Testis (tissue), 3 donors: ENCODE data around the gene ACTL8. TPM values are rescaled to one million over a fixed set of nuclear protein-coding genes. Genes with fewer than 3 reads are reported as not detected.

ENCODE experiments used
- DNase-seq: peaks from one replicate; pipeline ENCODE4 v3.0.0-alpha.2; 2019
- H3K27ac ChIP-seq, 2 donors: fragments of 200-600 bp; sonication (generic); one replicate each; pipeline ENCODE4 v1.5.1; 2019
- H3K27me3 ChIP-seq: fragments of 200-600 bp; sonication (generic); one replicate; pipeline ENCODE4 v1.5.1; 2019
- H3K36me3 ChIP-seq: fragments of 200-600 bp; sonication (generic); one replicate; pipeline ENCODE4 v1.5.1; 2017; ENCODE audit warnings: low read depth; ENCODE audit errors: missing control alignments
- H3K4me1 ChIP-seq: fragments of 200-600 bp; sonication (generic); one replicate; pipeline ENCODE4 v1.5.1; 2019
- H3K4me3 ChIP-seq, 2 donors: fragments of 200-600 bp; sonication (generic); one replicate each; pipeline ENCODE4 v1.5.1; 2017 to 2019
- H3K9me3 ChIP-seq: fragments of 200-600 bp; sonication (generic); one replicate; pipeline ENCODE4 v1.5.1; 2017
- CTCF ChIP-seq, 3 experiments: fragments of 450-650 bp in 2 of 3; fragments of 200-600 bp in 1 of 3; sonication (generic) in 1 of 3; IDR thresholded peaks; one replicate each; pipeline ENCODE4 v1.5.1; 2016 to 2019; ENCODE audit warnings: antibody characterized with exemption in 3 of 3, mild to moderate bottlenecking in 2 of 3, moderate library complexity in 1 of 3
- POLR2A ChIP-seq: fragments of 450-650 bp; IDR thresholded peaks from one replicate; pipeline ENCODE4 v1.6.1; 2017; ENCODE audit warnings: antibody characterized with exemption, mild to moderate bottlenecking, moderate library complexity
- WGBS, 2 donors: methylation state at CpG; one replicate each; pipeline ENCODE4 v1.1.5; 2018; 5-methylcytosine and 5-hydroxymethylcytosine counted together
- intact Hi-C: fragments of 100-400 bp; cut with DNase I; formaldehyde crosslinking; loops from one replicate; pipeline ENCODE4 v1.15.1; 2023; ENCODE audit warnings: low total_unique reads
- polyA plus RNA-seq: library from polyadenylated mRNA; stranded (reverse); fragments of 350-450 nt; fragmentation: Illumina TruSeq; extraction: RNeasy Lipid Tissue Mini Kit (QIAGEN cat#74804); gene quantifications from one replicate; pipeline ENCODE4 v1.2.3, GENCODE V29; 2014; ENCODE audit warnings: low read depth, low replicate concordance; ENCODE audit not compliant: insufficient read depth
- total RNA-seq, 2 donors: library from RNA; depleted of rRNA; stranded (reverse); fragments of >200 nt; gene quantifications; one replicate each; pipeline ENCODE4 v1.2.3, GENCODE V29; 2016

ACTL8 gene
- total and polyA plus RNA-seq, 3 donors from 2014 or later = 10.9 to 12.8 (median 12.6) TPM

- Histone ChIP-seq H3K27ac (no peak overlapping the region), H3K4me3 (no peak overlapping the region), H3K36me3 (no peaks in the 10 kb centered on the region), H3K9me3 (no peaks in the 10 kb centered on the region), H3K4me1 (peaks cover 4% of the 10 kb centered on the region), H3K27me3 (no peaks in the 10 kb centered on the region)
- intact Hi-C loops = no loop called here
- TF ChIP-seq POLR2A = no peak
- no peak for TF ChIP-seq CTCF (IDR thresholded peaks at IDR 0.05)
- 87 to 91% methylated on average over 8 of the region's 8 CpGs for WGBS, 2 donors
- DNase-seq = no peak
These were observed 65.1 kb downstream of the ACTL8 start for GRCh38 chr1:17820198-17820597.

GRCh38 chr1:17822741-17823426 lies 67.8 kb downstream of the ACTL8 start:
- TF ChIP-seq POLR2A = no peak
- no peak for TF ChIP-seq CTCF (IDR thresholded peaks at IDR 0.05)
- no peak overlapping the region for H3K27ac ChIP-seq
- no peaks in the 10 kb centered on the region for H3K36me3 ChIP-seq
- no peak for DNase-seq
- no peak overlapping the region for H3K4me3 ChIP-seq
- intact Hi-C loops = no loop called here
- 92 to 94% methylated on average over 22 of the region's 22 CpGs for WGBS, 2 donors
- H3K9me3 ChIP-seq = no peaks in the 10 kb centered on the region
- H3K27me3 ChIP-seq = no peaks in the 10 kb centered on the region
- H3K4me1 ChIP-seq = peaks cover 7% of the 10 kb centered on the region

DNA sequence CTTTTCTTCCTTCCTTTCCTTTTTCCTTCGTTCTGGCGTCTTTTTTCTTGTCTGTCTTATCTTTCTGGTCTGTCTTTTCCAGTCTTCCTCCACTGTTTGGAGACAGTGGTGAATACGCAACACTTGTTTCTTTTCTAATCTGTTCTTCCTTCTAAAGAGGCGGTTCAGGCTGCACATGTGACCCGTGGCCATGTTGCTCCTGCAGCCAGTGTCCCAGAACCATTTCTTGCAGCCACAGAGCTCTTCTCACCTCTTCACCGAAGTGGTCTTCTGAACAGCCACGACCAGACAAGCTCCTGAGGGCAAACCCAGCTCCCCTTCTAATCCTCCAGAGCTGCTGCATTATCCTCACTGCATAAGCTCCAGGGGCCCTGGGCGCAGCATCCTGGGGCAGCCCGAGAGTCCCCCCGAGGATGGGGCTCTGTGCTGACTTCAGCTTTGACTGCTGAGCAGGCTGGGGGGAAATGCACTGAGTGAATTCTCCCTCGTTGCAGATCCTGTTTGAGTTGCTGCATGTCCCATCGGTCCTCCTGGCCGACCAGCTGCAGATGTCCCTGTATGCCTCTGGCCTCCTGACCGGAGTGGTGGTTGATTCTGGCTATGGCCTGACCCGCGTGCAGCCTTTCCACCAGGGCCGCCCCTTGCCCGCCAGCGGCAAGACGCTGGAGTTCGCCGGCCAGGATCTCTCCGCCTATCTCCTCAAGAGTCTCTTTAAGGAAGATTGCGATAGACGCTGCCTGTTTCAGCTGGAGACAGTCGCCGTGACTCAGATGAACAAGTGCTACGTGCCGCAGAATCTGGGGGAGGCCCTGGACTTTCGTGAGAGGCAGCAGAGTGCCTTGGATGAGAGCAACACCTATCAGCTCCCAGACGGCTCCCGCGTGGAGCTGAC lies 70.4 kb downstream of the ACTL8 start:
- intact Hi-C loops = no loop called here

GRCh38 chr1:17826165-17826488 lies 71.0 kb downstream of the ACTL8 start:
- intact Hi-C loops = no loop called here
- TF ChIP-seq CTCF (IDR thresholded peaks at IDR 0.05) = peak; percentile 50 to 67 (median 55)
- no peak for TF ChIP-seq POLR2A
- H3K4me3 ChIP-seq = no peak overlapping the region
- H3K4me1 ChIP-seq = peaks cover 7% of the 10 kb centered on the region
- H3K36me3 ChIP-seq = no peaks in the 10 kb centered on the region
- 10 to 20% methylated on average over 9 to 16 of the region's 16 CpGs for WGBS, 2 donors
- peak; percentile 81 for DNase-seq
- H3K27ac ChIP-seq = no peak overlapping the region
- no peaks in the 10 kb centered on the region for H3K9me3 ChIP-seq
- no peaks in the 10 kb centered on the region for H3K27me3 ChIP-seq

More for the DNA sequence above, 70.4 kb downstream of the ACTL8 start:
- TF ChIP-seq CTCF (IDR thresholded peaks at IDR 0.05) (no peak), POLR2A (no peak)
- H3K4me1 ChIP-seq = peaks cover 7% of the 10 kb centered on the region
- H3K27ac ChIP-seq = peak overlapping the region; percentile 13 to 32
- H3K4me3 ChIP-seq = no peak overlapping the region
- no peaks in the 10 kb centered on the region for H3K27me3 ChIP-seq
- 33 to 53% methylated on average over 5 to 33 of the region's 33 CpGs for WGBS, 2 donors
- DNase-seq = peak; percentile 81
- H3K9me3 ChIP-seq = no peaks in the 10 kb centered on the region
- H3K36me3 ChIP-seq = no peaks in the 10 kb centered on the region
